Motor neuron (in vitro differentiated cells): ENCODE data around the gene THSD4. TPM values are rescaled to one million over a fixed set of nuclear protein-coding genes. Genes with fewer than 3 reads are reported as not detected.

ENCODE experiments used
- ATAC-seq, 8 experiments: fragments of 200-7000 bp; cut with Tn5 transposase; replicated peaks in 6 of 8; 2 replicates each; pipeline ENCODE4 v1.8.0; 2021; ENCODE audit warnings: mild to moderate bottlenecking in 8 of 8, moderate library complexity in 8 of 8
- H3K27ac ChIP-seq, 2 donors: fragments of 250-450 bp; sonication (Bioruptor Pico); 2 replicates each; pipeline ENCODE4 v1.9.0; 2021; ENCODE audit warnings: antibody characterized with exemption in 2 of 2, mild to moderate bottlenecking in 2 of 2, moderate library complexity in 1 of 2
- H3K4me1 ChIP-seq, 2 donors: fragments of 250-450 bp; sonication (Bioruptor Pico); replicated peaks in 1 of 2; 2 replicates each; pipeline ENCODE4 v1.6.1; 2021; ENCODE audit warnings: antibody characterized with exemption in 2 of 2, mild to moderate bottlenecking in 2 of 2, moderate library complexity in 1 of 2
- H3K4me3 ChIP-seq, 5 donors: fragments of 250-450 bp; sonication (Bioruptor Pico); 2 replicates each; pipeline ENCODE4 v1.9.0; 2021; ENCODE audit warnings: antibody characterized with exemption in 5 of 5, mild to moderate bottlenecking in 5 of 5, moderate library complexity in 4 of 5
- WGBS, 10 experiments: fragments of 450-650 bp; shearing (Covaris generic); methylation state at CpG; one replicate each; pipeline ENCODE4 v1.0.0; 2022; 5-methylcytosine and 5-hydroxymethylcytosine counted together
- in situ Hi-C, 9 experiments: fragments of 400-800 bp; cut with MboI; loops; one replicate each; pipeline ENCODE4 v1.15.0; 2021; ENCODE audit warnings: low sequenced_read_pairs in 9 of 9, low pct_unique_long_range_greater_than_20kb in 2 of 9; ENCODE audit not compliant: unreplicated experiment in 9 of 9
- total RNA-seq, 8 experiments: library from RNA; unstranded; fragments of 300-600 nt; gene quantifications; 2 replicates each; pipeline versions ENCODE4 v1.2.3 to v1.2.4, GENCODE V29; 2022

Gene THSD4
- total RNA-seq, 8 experiments from 2014 or later, result 1.3 to 28.4 (median 6.7) TPM

- H3K4me3 ChIP-seq, result no peak overlapping the region
- ATAC-seq, result no peak
- no peak overlapping the region for H3K27ac ChIP-seq
- in situ Hi-C loops, result no loop called here
- WGBS, 10 experiments, result 14 to 75% (median 43%) methylated on average over 1 to 3 of the region's 3 CpGs
- H3K4me1 ChIP-seq, result peaks cover 20 to 24% of the 10 kb centered on the region in 2 donors
These were observed 269.2 kb downstream of the THSD4 start for GRCh38 chr15:71384501-71384900.

GRCh38 chr15:71385026-71385425 is 269.8 kb downstream of the THSD4 start:
- Histone ChIP-seq H3K4me3 (no peak overlapping the region), H3K27ac (no peak overlapping the region), H3K4me1 (peaks cover 20 to 24% of the 10 kb centered on the region in 2 donors)
- in situ Hi-C loops, result no loop called here
- ATAC-seq, result no peak
- WGBS, 10 experiments, result 20 to 100% (median 78%) methylated on average over 1 to 4 of the region's 4 CpGs; no CpG with 5 or more reads in 3 of the 10 experiments

- no peak overlapping the region for H3K27ac ChIP-seq
- no peak for ATAC-seq
- WGBS, 10 experiments, result 42 to 86% (median 71%) methylated on average over 2 to 4 of the region's 5 CpGs; no CpG with 5 or more reads in 3 of the 10 experiments
- in situ Hi-C loops, result no loop called here
- H3K4me1 ChIP-seq, result peaks cover 20 to 24% of the 10 kb centered on the region in 2 donors
- no peak overlapping the region for H3K4me3 ChIP-seq
These were observed 270.2 kb downstream of the THSD4 start for GRCh38 chr15:71385457-71385856.

GRCh38 chr15:71386005-71386404 is 270.7 kb downstream of the THSD4 start:
- WGBS, 10 experiments, result 43 to 90% (median 58%) methylated on average over 1 to 2 of the region's 2 CpGs; no CpG with 5 or more reads in 1 of the 10 experiments
- peaks cover 20 to 25% of the 10 kb centered on the region in 2 donors for H3K4me1 ChIP-seq
- in situ Hi-C loops, result no loop called here

GRCh38 chr15:71386448-71387236 is 271.4 kb downstream of the THSD4 start:
- Histone ChIP-seq H3K27ac (no peak overlapping the region), H3K4me1 (peaks cover 21 to 31% of the 10 kb centered on the region in 2 donors), H3K4me3 (no peak overlapping the region)
- in situ Hi-C loops, result no loop called here
- WGBS, 10 experiments, result 0 to 83% (median 34%) methylated on average over 1 to 10 of the region's 10 CpGs
- ATAC-seq, result peak in 3 of 8 experiments; percentile 24 to 45 (median 24)

More at GRCh38 chr15:71386005-71386404, 270.7 kb downstream of the THSD4 start:
- ATAC-seq, result no peak
- Histone ChIP-seq H3K4me3 (no peak overlapping the region), H3K27ac (no peak overlapping the region)

GRCh38 chr15:71387810-71388209 is 272.5 kb downstream of the THSD4 start:
- WGBS, 10 experiments, result 82 to 100% (median 100%) methylated on average over 1 of the region's 1 CpG; no CpG with 5 or more reads in 4 of the 10 experiments
- Histone ChIP-seq H3K4me1 (peaks cover 31 to 43% of the 10 kb centered on the region in 2 donors), H3K27ac (no peak overlapping the region), H3K4me3 (no peak overlapping the region)
- ATAC-seq, result no peak
- in situ Hi-C loops, result no loop called here

- Histone ChIP-seq H3K27ac (no peak overlapping the region), H3K4me3 (no peak overlapping the region), H3K4me1 (peaks cover 31 to 54% of the 10 kb centered on the region in 2 donors)
- 60 to 100% (median 97%) methylated on average over 1 to 2 of the region's 2 CpGs; no CpG with 5 or more reads in 2 of the 10 experiments for WGBS, 10 experiments
- ATAC-seq, result no peak
- in situ Hi-C loops, result no loop called here
These were observed 274.8 kb downstream of the THSD4 start for GRCh38 chr15:71390096-71390495.

- H3K27ac ChIP-seq, result no peak overlapping the region
- 33 to 100% (median 92%) methylated on average over 1 to 5 of the region's 6 CpGs; no CpG with 5 or more reads in 1 of the 10 experiments for WGBS, 10 experiments
- peaks cover 27 to 49% of the 10 kb centered on the region in 2 donors for H3K4me1 ChIP-seq
- in situ Hi-C loops, result no loop called here
- no peak for ATAC-seq
- no peak overlapping the region for H3K4me3 ChIP-seq
These were observed 276.3 kb downstream of the THSD4 start for GRCh38 chr15:71391421-71392088.

GRCh38 chr15:71392861-71393283 is 277.6 kb downstream of the THSD4 start:
- in situ Hi-C loops, result no loop called here
- peak in 5 of 8 experiments; percentile 76 to 88 (median 81) for ATAC-seq
- H3K4me1 ChIP-seq, result peaks cover 14 to 38% of the 10 kb centered on the region in 2 donors
- WGBS, 10 experiments, result 0 to 79% (median 22%) methylated on average over 3 to 11 of the region's 11 CpGs; no CpG with 5 or more reads in 2 of the 10 experiments
- H3K4me3 ChIP-seq, result no peak overlapping the region
- peak overlapping the region; percentile 19 to 80 for H3K27ac ChIP-seq

GRCh38 chr15:71393383-71393782 is 278.1 kb downstream of the THSD4 start:
- H3K27ac ChIP-seq, result peak overlapping the region; percentile 19 to 80
- in situ Hi-C loops, result no loop called here
- H3K4me3 ChIP-seq, result no peak overlapping the region
- 0 to 77% (median 29%) methylated on average over 1 to 3 of the region's 3 CpGs; no CpG with 5 or more reads in 3 of the 10 experiments for WGBS, 10 experiments
- peak in 5 of 8 experiments; percentile 72 to 86 (median 81) for ATAC-seq
- peaks cover 11 to 35% of the 10 kb centered on the region in 2 donors for H3K4me1 ChIP-seq

GRCh38 chr15:71396536-71397125 is 281.4 kb downstream of the THSD4 start:
- WGBS, 10 experiments, result 46 to 92% (median 86%) methylated on average over 2 to 8 of the region's 8 CpGs; no CpG with 5 or more reads in 1 of the 10 experiments
- ATAC-seq, result no peak
- in situ Hi-C loops, result no loop called here

GRCh38 chr15:71397377-71397776 is 282.1 kb downstream of the THSD4 start:
- no peak overlapping the region for H3K27ac ChIP-seq
- in situ Hi-C loops, result no loop called here
- H3K4me1 ChIP-seq, result peaks cover 3 to 20% of the 10 kb centered on the region in 2 donors
- no peak overlapping the region for H3K4me3 ChIP-seq
- ATAC-seq, result no peak
- WGBS, 10 experiments, result 8 to 100% (median 85%) methylated on average over 1 to 2 of the region's 2 CpGs

More at GRCh38 chr15:71396536-71397125, 281.4 kb downstream of the THSD4 start:
- Histone ChIP-seq H3K4me3 (no peak overlapping the region), H3K27ac (no peak overlapping the region), H3K4me1 (peaks cover 10 to 28% of the 10 kb centered on the region in 2 donors)

- 18 to 100% (median 85%) methylated on average over 1 to 3 of the region's 3 CpGs for WGBS, 10 experiments
- Histone ChIP-seq H3K4me1 (no peaks in the 10 kb centered on the region), H3K27ac (no peak overlapping the region), H3K4me3 (no peak overlapping the region)
- in situ Hi-C loops, result no loop called here
- ATAC-seq, result no peak
These were observed 285.0 kb downstream of the THSD4 start for GRCh38 chr15:71400294-71400693.
